Muscle of arm (tissue), 12 donors: Measurements from ENCODE around the gene SCO1. TPM values are rescaled to one million over a fixed set of nuclear protein-coding genes. Genes with fewer than 3 reads are reported as not detected.

ENCODE experiments used
- DNase-seq: peaks from one replicate; pipeline ENCODE4 v3.0.0-alpha.2; 2013
- polyA plus RNA-seq, 12 donors: library from polyadenylated mRNA; unstranded; fragments of 120-200 nt; gene quantifications; one replicate each; pipeline ENCODE4 v1.2.1, GENCODE V29; 2013; ENCODE audit not compliant: insufficient read length in 12 of 12

SCO1 gene
- polyA plus RNA-seq, 12 donors: 22.7 to 33.1 (median 26.3) TPM; not detected in 1

GRCh38 chr17:10664571-10664970, 32.8 kb downstream of the SCO1 start:
- DNase-seq: no peak

- no peak for DNase-seq
These were observed 34.1 kb downstream of the SCO1 start for GRCh38 chr17:10663231-10663630.

GRCh38 chr17:10661437-10661836, 35.9 kb downstream of the SCO1 start:
- DNase-seq: no peak

GRCh38 chr17:10657879-10658278, 39.5 kb downstream of the SCO1 start:
- DNase-seq: no peak

GRCh38 chr17:10657148-10657547, 40.2 kb downstream of the SCO1 start, which contains the start of gene MYH3:
MYH3 (minus strand) TSS chr17:10657309; CDS start chr17:10655064, 2,245 bp downstream.
- no peak for DNase-seq

GRCh38 chr17:10653987-10654386, 43.3 kb downstream of the SCO1 start:
- no peak for DNase-seq

- no peak for DNase-seq
These were observed 44.2 kb downstream of the SCO1 start for GRCh38 chr17:10652984-10653659.

- no peak for DNase-seq
These were observed 45.4 kb downstream of the SCO1 start for GRCh38 chr17:10651927-10652326.

GRCh38 chr17:10649602-10650001, 47.7 kb downstream of the SCO1 start:
- no peak for DNase-seq

GRCh38 chr17:10648956-10649355, 48.4 kb downstream of the SCO1 start:
- DNase-seq: no peak

- DNase-seq: no peak
These were observed 49.0 kb downstream of the SCO1 start for GRCh38 chr17:10648381-10648780.

GRCh38 chr17:10646392-10646990, 50.8 kb downstream of the SCO1 start:
- DNase-seq: peak; percentile 80

- DNase-seq: no peak
These were observed 56.9 kb downstream of the SCO1 start for GRCh38 chr17:10640475-10640874.

- DNase-seq: no peak
These were observed 59.2 kb downstream of the SCO1 start for GRCh38 chr17:10638151-10638550.

GRCh38 chr17:10635290-10635689, 62.0 kb downstream of the SCO1 start:
- no peak for DNase-seq

- no peak for DNase-seq
These were observed 63.5 kb downstream of the SCO1 start for GRCh38 chr17:10633738-10634379.

- DNase-seq: no peak
These were observed 65.6 kb downstream of the SCO1 start for GRCh38 chr17:10631701-10632100.

- no peak for DNase-seq
These were observed 66.2 kb downstream of the SCO1 start for GRCh38 chr17:10631048-10631700.

GRCh38 chr17:10629706-10630105, 67.6 kb downstream of the SCO1 start:
- DNase-seq: no peak

- DNase-seq: no peak
These were observed 68.6 kb downstream of the SCO1 start for GRCh38 chr17:10628756-10629155.

GRCh38 chr17:10626390-10626789, 70.9 kb downstream of the SCO1 start:
- no peak for DNase-seq

- peak; percentile 44 for DNase-seq
These were observed 72.4 kb downstream of the SCO1 start for GRCh38 chr17:10624969-10625368.
